Activated naive CD8-positive, alpha-beta T cell treated with anti-CD3 and anti-CD28 coated beads, Interleukin-2, amount 50 U/mL, for 16 hours (primary cell): ENCODE measurements around the gene CYP3A7.
"Not testable (repeated sequence)": the region's sequence is repeated elsewhere in the genome, so short reads cannot be mapped to it uniquely, and the experiment has no call there.

ENCODE experiments used
- DNase-seq: peaks from one replicate; pipeline ENCODE4 v3.0.0-alpha.2; 2020; ENCODE audit warnings: low read depth, low spot score

Gene CYP3A7

GRCh38 chr7:99709260-99709659 lies 25.7 kb downstream of the CYP3A7 start:
- no peak for DNase-seq

GRCh38 chr7:99707096-99707495 lies 27.9 kb downstream of the CYP3A7 start:
- DNase-seq = no peak

DNA sequence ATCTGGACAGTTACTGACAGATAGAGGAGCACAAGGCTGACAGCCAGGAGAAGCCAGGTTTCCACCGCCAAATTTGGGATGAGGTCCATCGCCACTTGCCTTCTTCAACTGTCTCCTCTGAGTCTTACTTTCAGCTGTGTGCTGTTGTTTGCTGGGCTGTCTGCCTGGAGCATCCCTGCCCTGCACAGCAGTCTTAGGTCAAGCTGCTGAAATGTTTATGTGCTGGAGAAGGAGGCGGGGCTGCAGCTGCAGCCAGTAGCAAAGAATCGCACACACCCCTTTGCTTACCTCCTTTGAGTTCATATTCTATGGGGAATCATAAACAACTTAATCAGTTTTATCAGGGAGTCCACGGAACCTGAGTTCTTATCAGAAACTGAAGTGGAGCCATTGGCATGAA lies 35.0 kb downstream of the CYP3A7 start:
- DNase-seq = no peak

DNA sequence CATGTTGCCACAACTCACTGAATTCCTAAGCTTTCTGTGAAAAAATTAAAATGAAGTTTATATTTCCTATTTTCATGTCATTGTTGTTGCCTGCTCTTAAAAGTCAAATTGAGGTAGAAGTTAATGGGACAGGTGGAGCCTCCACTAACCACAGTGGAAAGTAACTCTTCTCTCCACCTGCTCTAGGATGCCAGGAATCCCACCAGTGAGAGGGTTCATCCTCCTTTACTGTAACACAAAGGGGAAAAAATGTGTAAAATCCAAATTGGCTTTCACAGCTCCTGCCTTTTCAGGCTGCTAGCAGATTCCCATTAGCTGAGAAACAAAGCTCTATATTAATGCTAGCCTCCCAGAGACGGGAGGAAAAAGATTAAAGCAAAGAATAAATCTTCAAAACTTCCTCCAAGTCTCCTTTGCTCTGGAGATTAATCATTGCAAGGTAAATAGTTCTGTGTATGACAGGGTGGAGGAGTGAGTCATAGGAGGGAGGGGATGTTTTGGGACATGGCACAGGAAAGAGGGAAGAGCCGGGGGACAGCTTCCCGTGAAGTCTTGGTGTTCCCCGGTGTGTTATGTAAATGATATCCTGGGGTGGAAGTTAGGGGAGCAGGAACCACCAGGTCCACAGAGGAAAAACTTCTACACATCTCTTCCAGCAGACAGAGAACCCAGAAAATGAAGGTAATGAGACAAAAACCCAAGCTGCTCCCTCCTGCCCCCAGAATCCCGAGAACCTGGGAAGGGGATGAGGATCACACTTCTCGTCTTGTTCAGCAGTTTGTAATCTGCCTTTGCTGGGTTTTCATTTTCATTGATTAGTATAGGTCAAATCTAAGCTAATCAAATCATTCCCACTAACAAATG lies 35.9 kb downstream of the CYP3A7 start:
- not testable (repeated sequence) for DNase-seq

DNA sequence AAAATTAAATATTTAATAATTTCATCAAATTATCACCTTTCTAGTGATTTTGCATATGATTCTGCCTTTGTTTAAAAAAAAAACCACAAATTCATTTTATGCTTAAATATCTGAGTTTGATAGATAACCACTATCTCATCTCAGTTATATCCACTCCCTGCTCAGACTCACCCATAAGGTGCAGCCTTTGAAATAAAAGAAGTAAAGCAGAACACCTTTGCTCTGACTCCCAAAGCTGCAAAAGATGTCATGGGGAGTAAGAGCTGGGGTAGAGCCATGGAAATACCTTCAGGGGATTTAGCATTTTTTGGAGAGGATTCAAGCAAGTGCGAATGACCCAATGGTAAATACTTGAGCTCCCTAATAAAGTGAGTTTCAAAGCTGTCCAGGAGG lies 40.1 kb downstream of the CYP3A7 start:
- DNase-seq = no peak

DNA sequence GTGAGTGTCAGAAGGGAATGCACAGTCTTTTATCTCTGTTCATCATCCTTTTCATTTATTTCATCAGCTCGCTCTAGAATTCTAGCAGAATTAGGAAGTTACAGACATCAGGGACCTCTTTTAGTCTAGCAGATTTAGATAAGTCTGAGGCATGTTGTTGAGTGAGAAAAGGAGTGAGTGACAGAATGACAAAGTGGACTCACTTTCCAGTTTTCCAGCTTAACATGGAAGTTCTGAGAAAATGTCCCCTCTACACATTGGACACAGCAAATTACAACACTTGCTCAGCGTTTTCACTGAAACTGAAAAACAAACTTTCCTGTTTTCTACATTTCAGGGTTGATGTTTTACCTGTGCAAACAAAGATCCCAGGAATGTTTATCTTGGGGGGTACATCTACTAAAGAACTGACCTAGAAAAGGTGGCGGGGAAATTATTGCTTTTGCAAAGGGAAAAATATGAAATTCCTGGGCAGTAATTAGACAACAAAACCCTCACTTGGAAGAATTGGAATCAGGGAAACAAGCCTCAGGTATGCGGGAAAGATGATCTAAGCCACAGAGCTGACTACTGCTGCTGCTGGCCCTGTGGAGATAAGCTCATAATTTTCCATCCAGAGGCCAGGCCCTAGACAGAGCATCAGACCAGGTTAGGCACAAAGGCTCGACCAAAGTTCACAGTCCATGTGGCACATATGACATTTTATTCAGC lies 40.6 kb downstream of the CYP3A7 start:
- DNase-seq = no peak

- DNase-seq = no peak
Observed at GRCh38 chr7:99693427-99694200, 41.4 kb downstream of the CYP3A7 start.

GRCh38 chr7:99693100-99693426 lies 41.9 kb downstream of the CYP3A7 start:
- DNase-seq = no peak

DNA sequence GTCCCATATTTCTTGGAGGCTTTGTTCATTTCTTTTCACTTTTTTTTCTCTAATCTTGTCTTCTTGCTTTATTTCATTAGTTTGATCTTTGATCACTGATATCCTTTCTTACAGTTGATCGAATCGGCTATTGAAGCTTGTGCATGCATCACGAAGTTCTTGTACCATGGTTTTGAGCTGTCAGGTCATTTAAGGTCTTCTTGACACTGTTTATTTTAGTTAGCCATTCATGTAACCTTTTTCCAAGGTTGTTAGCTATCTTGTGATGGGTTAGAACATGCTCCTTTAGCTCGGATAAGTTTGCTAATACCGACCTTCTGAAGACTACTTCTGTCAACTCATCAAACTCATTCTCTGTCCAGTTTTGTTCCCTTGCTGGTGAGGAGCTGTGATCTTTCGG lies 42.4 kb downstream of the CYP3A7 start:
- DNase-seq = not testable (repeated sequence)

DNA sequence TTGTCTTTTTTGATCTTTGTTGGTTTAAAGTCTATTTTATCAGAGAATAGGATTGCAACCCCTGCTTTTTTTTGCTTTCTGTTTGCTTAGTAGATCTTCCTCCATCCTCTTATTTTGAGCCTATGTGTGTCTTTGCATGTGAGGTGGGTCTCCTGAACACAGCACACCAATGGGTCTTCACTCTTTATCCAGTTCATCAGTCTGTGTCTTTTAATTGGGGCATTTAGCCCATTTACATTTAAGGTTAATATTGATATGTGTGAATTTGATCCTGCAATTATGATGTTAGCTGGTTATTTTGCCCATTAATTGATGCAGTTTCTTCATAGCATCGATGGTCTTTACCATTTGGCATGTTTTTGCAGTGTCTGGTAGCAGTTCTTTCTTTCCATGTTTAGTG lies 43.3 kb downstream of the CYP3A7 start:
- DNase-seq = not testable (repeated sequence)

DNA sequence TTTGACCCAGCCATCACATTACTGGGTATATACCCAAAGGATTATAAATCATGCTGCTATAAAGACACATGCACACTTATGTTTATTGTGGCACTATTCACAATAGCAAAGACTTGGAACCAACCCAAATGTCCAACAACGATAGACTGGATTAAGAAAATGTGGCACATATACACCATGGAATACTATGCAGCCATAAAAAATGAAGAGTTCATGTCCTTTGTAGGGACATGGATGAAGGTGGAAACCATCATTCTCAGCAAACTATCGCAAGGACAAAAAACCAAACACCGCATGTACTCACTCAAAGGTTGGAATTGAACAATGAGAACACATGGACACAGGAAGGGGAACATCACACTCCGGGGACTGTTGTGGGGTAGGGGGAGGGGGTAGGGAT lies 44.1 kb downstream of the CYP3A7 start:
- DNase-seq = not testable (repeated sequence)

GRCh38 chr7:99685871-99686608 lies 49.0 kb downstream of the CYP3A7 start:
- not testable (repeated sequence) for DNase-seq

- no peak for DNase-seq
Observed at GRCh38 chr7:99685129-99685758, 49.8 kb downstream of the CYP3A7 start.

- no peak for DNase-seq
Observed at GRCh38 chr7:99679400-99680191, 55.4 kb downstream of the CYP3A7 start, which contains the start of gene CYP3A5. TSS of gene CYP3A5 (minus strand) at chr7:99679996. CDS start at chr7:99679896, 100 bp downstream.

GRCh38 chr7:99679032-99679399 lies 56.0 kb downstream of the CYP3A7 start:
- DNase-seq = no peak

DNA sequence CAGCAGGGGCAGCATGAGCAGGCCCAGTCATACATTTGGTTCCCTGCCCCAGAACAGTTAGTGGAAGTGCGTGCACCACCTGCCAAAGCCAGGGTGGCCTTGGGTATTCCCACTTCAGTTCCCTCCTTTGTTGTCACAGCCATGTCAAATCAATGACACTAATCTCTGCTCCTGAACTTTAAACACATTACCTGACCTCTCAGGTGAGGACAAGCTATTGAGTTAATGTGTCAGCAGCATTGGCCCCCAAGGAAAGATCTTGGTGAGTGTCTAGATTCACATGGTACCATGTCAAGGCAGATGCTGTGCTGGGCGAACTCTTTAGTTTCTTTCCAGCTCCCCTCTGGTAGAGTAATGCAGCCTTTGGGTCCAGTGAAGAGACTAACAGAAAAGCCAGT lies 57.3 kb downstream of the CYP3A7 start:
- DNase-seq = no peak

DNA sequence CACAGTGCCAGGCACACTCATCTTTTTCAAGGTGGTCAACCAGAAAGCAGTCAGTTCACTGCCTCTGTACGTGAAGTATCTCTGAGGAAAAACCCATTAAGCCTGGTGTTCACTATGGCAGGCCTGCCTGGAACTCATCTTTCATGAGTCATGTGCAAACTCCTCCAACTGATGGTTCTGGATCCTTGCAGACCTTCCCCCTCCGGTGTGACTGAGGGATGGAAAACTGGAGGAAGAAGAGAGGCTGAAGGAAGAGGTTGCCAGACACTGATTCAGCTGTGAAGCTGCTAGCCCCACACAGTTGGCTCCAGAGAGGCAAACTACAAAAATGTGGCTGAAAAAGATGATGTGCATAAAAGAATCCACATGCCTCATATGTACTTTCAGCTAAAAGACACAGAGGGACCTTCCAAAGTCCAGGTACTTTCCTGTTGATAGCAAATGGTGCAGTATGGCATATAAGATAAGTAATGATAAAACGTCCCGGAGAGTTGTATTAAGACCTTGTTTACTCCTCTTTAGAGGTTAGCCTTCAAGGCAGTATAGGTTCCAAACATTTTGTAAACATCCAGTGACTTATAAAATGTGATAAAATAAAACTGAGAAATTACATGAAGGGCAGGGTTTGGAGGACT lies 57.9 kb downstream of the CYP3A7 start:
- DNase-seq = no peak

DNA sequence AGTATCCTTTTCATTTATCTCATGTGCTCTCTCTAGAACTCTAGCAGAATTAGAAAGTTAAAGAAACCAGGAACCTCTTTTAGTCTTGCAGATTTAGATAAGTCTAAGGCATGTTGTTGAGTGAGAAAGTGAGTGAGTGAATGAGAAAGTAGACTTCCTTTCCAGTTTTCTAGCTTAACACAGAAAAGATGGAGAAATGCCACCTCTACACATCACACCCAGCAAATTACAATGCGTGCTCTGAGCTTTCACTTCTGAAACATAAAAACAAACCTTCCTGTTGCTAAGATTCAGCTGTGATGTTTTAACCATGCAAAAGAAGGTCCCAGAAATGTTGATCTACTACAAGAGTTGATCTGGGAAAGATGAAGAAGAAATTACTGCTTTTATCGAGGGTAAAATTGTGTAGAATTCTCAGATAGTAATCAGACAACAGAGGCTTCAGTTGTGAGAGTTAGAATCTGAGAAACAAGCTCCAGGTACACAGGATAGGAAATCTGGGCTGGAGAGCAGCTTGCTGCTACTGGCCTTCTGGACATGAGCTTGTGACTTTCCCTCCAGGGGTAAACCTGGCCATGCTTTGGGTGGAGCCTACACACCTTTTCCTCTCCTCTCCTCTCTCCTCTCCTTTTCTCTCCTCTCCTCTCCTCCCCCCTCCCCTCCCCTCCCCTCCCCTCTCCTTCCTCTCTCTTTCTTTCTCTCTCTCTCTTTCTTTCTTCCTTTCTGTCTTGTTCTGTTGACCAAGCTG lies 59.8 kb downstream of the CYP3A7 start:
- no peak for DNase-seq

GRCh38 chr7:99672573-99672972 lies 62.4 kb downstream of the CYP3A7 start:
- no peak for DNase-seq
